A673 (cell line): ENCODE data around the gene NUP93. TPM values are rescaled to one million over a fixed set of nuclear protein-coding genes. Genes with fewer than 3 reads are reported as not detected.
A peak's percentile ranks its signal among the peaks of the same experiment; 100 is the strongest.
"Not testable (repeated sequence)": the region's sequence is repeated elsewhere in the genome, so short reads cannot be mapped to it uniquely, and the experiment has no call there.

Source experiments
- BruUV-seq: library from RNA; stranded (reverse); fragments of 400-500 nt; replicated peaks from 2 replicates; lab custom pipeline; 2021; lab: Mats Ljungman, UMichigan
- CTCF ChIA-PET: fragments of 300-600 bp; sonication (Branson Sonifier 250); formaldehyde crosslinking; loops from one replicate; lab custom pipeline; 2022; ENCODE audit warnings: antibody characterized with exemption; lab: Charles Lee
- POLR2A ChIA-PET: fragments of 300-600 bp; sonication (Branson Sonifier 250); formaldehyde crosslinking; loops from one replicate; lab custom pipeline; 2022; ENCODE audit warnings: antibody characterized with exemption; ENCODE audit not compliant: low non-redundant PET; lab: Charles Lee
- DNase-seq: peaks from one replicate; pipeline ENCODE4 v3.0.0-alpha.2; 2015; ENCODE audit warnings: low spot score
- H3K27ac ChIP-seq: fragments of 200-600 bp; sonication (generic); 2 replicates; pipeline ENCODE4 v1.5.1; 2016; ENCODE audit warnings: mixed run types, low read depth, mild to moderate bottlenecking, mixed read lengths, antibody characterized with exemption, low read length; ENCODE audit not compliant: poor library complexity, severe bottlenecking
- H3K27me3 ChIP-seq: fragments of 200-600 bp; sonication (generic); replicated peaks from 2 replicates; pipeline ENCODE4 v1.6.1; 2017; ENCODE audit warnings: mixed run types, low read depth, mild to moderate bottlenecking, mixed read lengths, antibody characterized with exemption, low read length; ENCODE audit not compliant: insufficient read depth, poor library complexity
- H3K36me3 ChIP-seq: fragments of 200-600 bp; sonication (generic); 2 replicates; pipeline ENCODE4 v1.6.1; 2016; ENCODE audit warnings: mixed run types, mild to moderate bottlenecking, mixed read lengths, antibody characterized with exemption, low read length; ENCODE audit not compliant: insufficient read depth, poor library complexity, severe bottlenecking
- H3K4me1 ChIP-seq: fragments of 200-600 bp; sonication (generic); 2 replicates; pipeline ENCODE4 v1.6.1; 2017; ENCODE audit warnings: mixed run types, mild to moderate bottlenecking, mixed read lengths, antibody characterized with exemption, low read length; ENCODE audit not compliant: insufficient read depth, poor library complexity, severe bottlenecking
- H3K4me3 ChIP-seq: fragments of 200-600 bp; sonication (generic); 2 replicates; pipeline ENCODE4 v1.5.1; 2016; ENCODE audit warnings: low read depth, mixed run types, mild to moderate bottlenecking, mixed read lengths, low read length; ENCODE audit not compliant: poor library complexity, severe bottlenecking
- H3K9me3 ChIP-seq: fragments of 200-600 bp; sonication (generic); 2 replicates; pipeline ENCODE4 v1.6.1; 2016; ENCODE audit warnings: mixed run types, low read depth, mild to moderate bottlenecking, mixed read lengths, antibody characterized with exemption, low read length; ENCODE audit not compliant: poor library complexity, severe bottlenecking
- CTCF ChIP-seq: fragments of 300-800, 200-600 bp; sonication (generic); conservative IDR thresholded peaks from 2 replicates; pipeline ENCODE4 v1.5.1; 2017; ENCODE audit warnings: low read depth, mild to moderate bottlenecking, antibody characterized with exemption, low read length, moderate library complexity, mixed read lengths
- EZH2 ChIP-seq: fragments of 200-600 bp; sonication (generic); IDR thresholded peaks from 2 replicates; pipeline ENCODE4 v1.6.1; 2017; ENCODE audit warnings: borderline replicate concordance, low read depth, mild to moderate bottlenecking, mixed read lengths, antibody characterized with exemption, low read length; ENCODE audit not compliant: poor library complexity, severe bottlenecking
- intact Hi-C: fragments of 100-400 bp; cut with micrococcal nuclease; formaldehyde crosslinking; loops from one replicate; pipeline ENCODE4 v1.10.0; 2022; ENCODE audit not compliant: unreplicated experiment
- total RNA-seq: library from RNA; stranded (reverse); gene quantifications from 2 replicates; pipeline ENCODE4 v1.2.3, GENCODE V29; 2021

NUP93 gene
- total RNA-seq, 1 experiment from 2014 or later, result 155 TPM

GRCh38 chr16:56810954-56811353, 81.0 kb downstream of the NUP93 start:
- H3K9me3 ChIP-seq, result no peaks in the 10 kb centered on the region
- ChIA-PET POLR2A (no interaction called here), CTCF (no interaction called here)
- no TSS peak for BruUV-seq
- no peak for TF ChIP-seq EZH2
- TF ChIP-seq CTCF, result no peak
- intact Hi-C loops, result no loop called here
- no peak overlapping the region for H3K27ac ChIP-seq
- H3K4me1 ChIP-seq, result peaks cover 6% of the 10 kb centered on the region
- peaks cover 15% of the 10 kb centered on the region for H3K36me3 ChIP-seq
- H3K27me3 ChIP-seq, result no peaks in the 10 kb centered on the region
- H3K4me3 ChIP-seq, result no peak overlapping the region
- DNase-seq, result no peak

GRCh38 chr16:56811602-56812001, 81.7 kb downstream of the NUP93 start:
- H3K9me3 ChIP-seq, BruUV-seq, H3K27me3 ChIP-seq, H3K36me3 ChIP-seq, H3K4me3 ChIP-seq, POLR2A ChIA-PET, H3K27ac ChIP-seq, CTCF ChIA-PET, intact Hi-C loops, H3K4me1 ChIP-seq, DNase-seq: not testable (repeated sequence)

- no peaks in the 10 kb centered on the region for H3K27me3 ChIP-seq
- ChIA-PET POLR2A (no interaction called here), CTCF (no interaction called here)
- no peaks in the 10 kb centered on the region for H3K36me3 ChIP-seq
- H3K4me3 ChIP-seq, result no peak overlapping the region
- BruUV-seq, result no TSS peak
- intact Hi-C loops, result no loop called here
- no peak overlapping the region for H3K27ac ChIP-seq
- H3K9me3 ChIP-seq, result no peaks in the 10 kb centered on the region
- peak; percentile 34 for DNase-seq
- TF ChIP-seq CTCF, result no peak
- no peak for TF ChIP-seq EZH2
- peaks cover 6% of the 10 kb centered on the region for H3K4me1 ChIP-seq
Measured at GRCh38 chr16:56812884-56813283, 83.0 kb downstream of the NUP93 start.

- no TSS peak for BruUV-seq
- no peak for TF ChIP-seq EZH2
- no peak for TF ChIP-seq CTCF
- POLR2A ChIA-PET, result interaction anchor here (0.5 to 0.6 kb wide), 2 partner anchors 20 to 123 kb away, joined by 3 read pairs; no protein-coding TSS in a partner anchor
- Histone ChIP-seq H3K36me3 (peaks cover 5% of the 10 kb centered on the region), H3K4me3 (no peak overlapping the region), H3K27me3 (no peaks in the 10 kb centered on the region), H3K27ac (no peak overlapping the region), H3K4me1 (peaks cover 6% of the 10 kb centered on the region), H3K9me3 (no peaks in the 10 kb centered on the region)
- no peak for DNase-seq
- intact Hi-C loops, result no loop called here
- CTCF ChIA-PET, result no interaction called here
Measured at GRCh38 chr16:56814537-56815432, 84.9 kb downstream of the NUP93 start.
